Loucy (cell line): ENCODE measurements around the gene GSG1L.

Source experiments
- H2AFZ ChIP-seq: fragments of 200-600 bp; sonication (generic); 2 replicates; pipeline ENCODE4 v1.6.0; 2016; ENCODE audit warnings: antibody characterized with exemption, mild to moderate bottlenecking, low read length, moderate library complexity
- H3F3A ChIP-seq: fragments of 200-600 bp; 2 replicates; pipeline ENCODE4 v1.6.0; 2016; ENCODE audit warnings: antibody characterized with exemption, low read depth, mild to moderate bottlenecking
- H3K27me3 ChIP-seq: fragments of 200-600 bp; sonication (generic); 2 replicates; pipeline ENCODE4 v1.6.1; 2014; ENCODE audit warnings: low read length, mild to moderate bottlenecking; ENCODE audit not compliant: insufficient read depth, poor library complexity, severe bottlenecking
- H3K36me3 ChIP-seq: fragments of 200-600 bp; sonication (generic); 2 replicates; pipeline ENCODE4 v1.6.1; 2016; ENCODE audit warnings: low read length; ENCODE audit not compliant: insufficient read depth
- H3K4me1 ChIP-seq: fragments of 200-600 bp; sonication (generic); 2 replicates; pipeline ENCODE4 v1.5.1; 2014; ENCODE audit warnings: low read length, mild to moderate bottlenecking; ENCODE audit not compliant: insufficient read depth, poor library complexity, severe bottlenecking
- H3K4me2 ChIP-seq: fragments of 200-600 bp; sonication (generic); 2 replicates; pipeline ENCODE4 v1.6.0; 2014; ENCODE audit warnings: antibody characterized with exemption, low read length, low read depth, mild to moderate bottlenecking; ENCODE audit not compliant: poor library complexity, severe bottlenecking
- H3K4me3 ChIP-seq: fragments of 200-600 bp; sonication (generic); 2 replicates; pipeline ENCODE4 v1.5.1; 2014; ENCODE audit warnings: low read length, mild to moderate bottlenecking, mixed read lengths; ENCODE audit not compliant: poor library complexity, severe bottlenecking
- H3K79me2 ChIP-seq: fragments of 200-600 bp; sonication (generic); 2 replicates; pipeline ENCODE4 v1.6.1; 2014; ENCODE audit warnings: low read length; ENCODE audit not compliant: insufficient read depth
- H3K9ac ChIP-seq: fragments of 200-600 bp; sonication (generic); 2 replicates; pipeline ENCODE4 v1.6.0; 2014; ENCODE audit warnings: mild to moderate bottlenecking, low read depth, low read length, moderate library complexity; ENCODE audit not compliant: poor library complexity, severe bottlenecking
- H3K9me2 ChIP-seq: fragments of 200-600 bp; sonication (generic); replicated peaks from 2 replicates; pipeline ENCODE4 v1.6.1; 2016; ENCODE audit warnings: low read depth, low read length, mixed read lengths
- H3K9me3 ChIP-seq: fragments of 200-600 bp; sonication (generic); 2 replicates; pipeline ENCODE4 v1.6.1; 2014; ENCODE audit warnings: mild to moderate bottlenecking, antibody characterized with exemption, low read length, low read depth; ENCODE audit not compliant: insufficient read depth
- H4K20me1 ChIP-seq: fragments of 200-600 bp; sonication (generic); 2 replicates; pipeline ENCODE4 v1.6.0; 2014; ENCODE audit warnings: antibody characterized with exemption, low read length, mild to moderate bottlenecking; ENCODE audit not compliant: insufficient read depth, poor library complexity, severe bottlenecking
- EZH2phosphoT487 ChIP-seq: fragments of 200-600 bp; IDR thresholded peaks from 2 replicates; pipeline ENCODE4 v1.6.1; 2018; ENCODE audit warnings: antibody characterized with exemption, mild to moderate bottlenecking, moderate library complexity, borderline replicate concordance
- TF ChIP-seq, protein P1 (sequence below): fragments of 200-600 bp; sonication (generic); conservative IDR thresholded peaks from 2 replicates; pipeline ENCODE4 v1.5.1; 2014; ENCODE audit warnings: mild to moderate bottlenecking, antibody characterized with exemption, low read length

Gene GSG1L

GRCh38 chr16:27838536-27839175 lies 224.9 kb downstream of the GSG1L start:
- Histone ChIP-seq H2AFZ (no peak overlapping the region), H3K27me3 (no peaks in the 10 kb centered on the region), H3K79me2 (no peaks in the 10 kb centered on the region), H3K4me2 (no peak overlapping the region), H3F3A (no peaks in the 10 kb centered on the region), H3K9me3 (no peaks in the 10 kb centered on the region), H3K9ac (no peak overlapping the region), H3K4me3 (no peak overlapping the region), H3K4me1 (no peaks in the 10 kb centered on the region), H4K20me1 (no peaks in the 10 kb centered on the region), H3K9me2 (no peaks in the 10 kb centered on the region), H3K36me3 (no peaks in the 10 kb centered on the region)
- TF ChIP-seq EZH2phosphoT487 = no peak
- TF ChIP-seq, protein P1, sequence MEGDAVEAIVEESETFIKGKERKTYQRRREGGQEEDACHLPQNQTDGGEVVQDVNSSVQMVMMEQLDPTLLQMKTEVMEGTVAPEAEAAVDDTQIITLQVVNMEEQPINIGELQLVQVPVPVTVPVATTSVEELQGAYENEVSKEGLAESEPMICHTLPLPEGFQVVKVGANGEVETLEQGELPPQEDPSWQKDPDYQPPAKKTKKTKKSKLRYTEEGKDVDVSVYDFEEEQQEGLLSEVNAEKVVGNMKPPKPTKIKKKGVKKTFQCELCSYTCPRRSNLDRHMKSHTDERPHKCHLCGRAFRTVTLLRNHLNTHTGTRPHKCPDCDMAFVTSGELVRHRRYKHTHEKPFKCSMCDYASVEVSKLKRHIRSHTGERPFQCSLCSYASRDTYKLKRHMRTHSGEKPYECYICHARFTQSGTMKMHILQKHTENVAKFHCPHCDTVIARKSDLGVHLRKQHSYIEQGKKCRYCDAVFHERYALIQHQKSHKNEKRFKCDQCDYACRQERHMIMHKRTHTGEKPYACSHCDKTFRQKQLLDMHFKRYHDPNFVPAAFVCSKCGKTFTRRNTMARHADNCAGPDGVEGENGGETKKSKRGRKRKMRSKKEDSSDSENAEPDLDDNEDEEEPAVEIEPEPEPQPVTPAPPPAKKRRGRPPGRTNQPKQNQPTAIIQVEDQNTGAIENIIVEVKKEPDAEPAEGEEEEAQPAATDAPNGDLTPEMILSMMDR = no peak

GRCh38 chr16:27829975-27830374 lies 233.5 kb downstream of the GSG1L start:
- Histone ChIP-seq H3K4me1 (no peaks in the 10 kb centered on the region), H3K79me2 (no peaks in the 10 kb centered on the region), H4K20me1 (no peaks in the 10 kb centered on the region), H3F3A (no peaks in the 10 kb centered on the region), H3K9ac (no peak overlapping the region), H3K4me2 (no peak overlapping the region), H3K9me3 (no peaks in the 10 kb centered on the region), H3K9me2 (no peaks in the 10 kb centered on the region), H3K4me3 (no peak overlapping the region), H3K36me3 (no peaks in the 10 kb centered on the region), H3K27me3 (no peaks in the 10 kb centered on the region), H2AFZ (no peak overlapping the region)
- TF ChIP-seq, protein P1 = no peak
- TF ChIP-seq EZH2phosphoT487 = no peak

- TF ChIP-seq, protein P1 = no peak
- no peak for TF ChIP-seq EZH2phosphoT487
- no peaks in the 10 kb centered on the region for H3K9me3 ChIP-seq
- no peak overlapping the region for H3K4me3 ChIP-seq
- H3F3A ChIP-seq = no peaks in the 10 kb centered on the region
- H3K9me2 ChIP-seq = no peaks in the 10 kb centered on the region
- no peaks in the 10 kb centered on the region for H3K79me2 ChIP-seq
- H3K9ac ChIP-seq = no peak overlapping the region
- H3K4me2 ChIP-seq = no peak overlapping the region
- H3K4me1 ChIP-seq = no peaks in the 10 kb centered on the region
- H3K36me3 ChIP-seq = no peaks in the 10 kb centered on the region
- H2AFZ ChIP-seq = no peak overlapping the region
- H4K20me1 ChIP-seq = no peaks in the 10 kb centered on the region
- no peaks in the 10 kb centered on the region for H3K27me3 ChIP-seq
Observed at GRCh38 chr16:27828671-27829070, 234.8 kb downstream of the GSG1L start.
